Naive thymus-derived CD8-positive, alpha-beta T cell (primary cell): Measurements from ENCODE around the gene ULK2. TPM values are rescaled to one million over a fixed set of nuclear protein-coding genes. Genes with fewer than 3 reads are reported as not detected.

Source experiments
- ATAC-seq, 2 donors: fragments of 150-1000 bp; cut with Tn5 transposase in 1 of 2; sonication (Bioruptor Pico), chemical (Tn5 transposase) in 1 of 2; 1 replicate in 1 of 2; 2 replicates in 1 of 2; pipeline ENCODE4 v1.10.0; 2021; ENCODE audit warnings: mild to moderate bottlenecking in 2 of 2, moderate library complexity in 2 of 2
- POLR2A ChIA-PET: fragments of 350-600 bp; sonication (Branson Sonifier 250); formaldehyde crosslinking; loops from one replicate; lab custom pipeline; 2021; ENCODE audit warnings: antibody characterized with exemption; lab: Charles Lee
- DNase-seq, 10 donors: peaks; one replicate each; pipeline versions ENCODE4 v3.0.0 to v3.0.0-alpha.2; 2020 to 2022
- H3K27ac Mint-ChIP-seq, 10 donors: one replicate each; pipeline ENCODE4 v1.8.0; 2020 to 2022; ENCODE audit warnings: mild to moderate bottlenecking in 10 of 10, mixed read lengths in 10 of 10, moderate library complexity in 4 of 10, inconsistent platforms in 1 of 10
- H3K27me3 Mint-ChIP-seq, 5 donors: one replicate each; pipeline ENCODE4 v1.8.0; 2021 to 2022; ENCODE audit warnings: mixed read lengths in 5 of 5
- H3K36me3 Mint-ChIP-seq, 3 donors: one replicate each; pipeline ENCODE4 v1.8.0; 2020 to 2022; ENCODE audit warnings: mixed read lengths in 3 of 3, mild to moderate bottlenecking in 2 of 3, inconsistent platforms in 1 of 3
- H3K4me1 Mint-ChIP-seq, 4 donors: one replicate each; pipeline ENCODE4 v1.8.0; 2021 to 2022; ENCODE audit warnings: mixed read lengths in 4 of 4
- H3K4me3 Mint-ChIP-seq, 10 donors: one replicate each; pipeline ENCODE4 v1.8.0; 2020 to 2022; ENCODE audit warnings: mild to moderate bottlenecking in 10 of 10, mixed read lengths in 10 of 10, moderate library complexity in 6 of 10, inconsistent platforms in 1 of 10
- H3K9me3 Mint-ChIP-seq, 9 donors: one replicate each; pipeline ENCODE4 v1.8.0; 2020 to 2022; ENCODE audit warnings: mixed read lengths in 9 of 9, mild to moderate bottlenecking in 3 of 9, inconsistent platforms in 1 of 9, moderate library complexity in 1 of 9
- polyA plus RNA-seq, 3 donors: library from polyadenylated mRNA; unstranded; fragments of 300-500 nt; fragmentation: Illumina TruSeq; gene quantifications; one replicate each; pipeline ENCODE4 v1.2.3, GENCODE V29; 2021
- total RNA-seq, 8 experiments: library from RNA in 2 of 8; stranded (reverse) in 2 of 8; gene quantifications; one replicate each; pipeline ENCODE4 v1.2.3 and lab custom pipeline; 2021 to 2026

Gene ULK2
- total and polyA plus RNA-seq, 5 experiments from 2014 or later: 7.9 to 15.4 (median 12.2) TPM

- peaks cover 3 to 19% (median 12%) of the 10 kb centered on the region in 4 donors for H3K4me1 Mint-ChIP-seq
- ATAC-seq (peak; percentile 68 to 85), DNase-seq (peak in 9 of 10 donors; percentile 43 to 85 (median 59))
- H3K4me3 Mint-ChIP-seq: no peak overlapping the region
- H3K36me3 Mint-ChIP-seq: no peaks in the 10 kb centered on the region
- H3K27me3 Mint-ChIP-seq: peaks cover 3 to 11% (median 8%) of the 10 kb centered on the region in 5 donors
- no peaks in the 10 kb centered on the region for H3K9me3 Mint-ChIP-seq
- H3K27ac Mint-ChIP-seq: no peak overlapping the region
- POLR2A ChIA-PET: interaction anchor here (0.7 to 2.3 kb wide), 6 partner anchors 10 to 249 kb away, joined by 3 to 16 read pairs (median 4); partner anchors contain the start of gene ALDH3A2
Observed at GRCh38 chr17:19762515-19762961, 105.2 kb downstream of the ULK2 start.

GRCh38 chr17:19760746-19761145, 107.0 kb downstream of the ULK2 start:
- H3K4me1 Mint-ChIP-seq: peaks cover 0 to 10% (median 7%) of the 10 kb centered on the region in 4 donors

GRCh38 chr17:19759568-19760549, 107.9 kb downstream of the ULK2 start:
- H3K27me3 Mint-ChIP-seq: peaks cover 2 to 30% (median 17%) of the 10 kb centered on the region in 5 donors
- H3K4me3 Mint-ChIP-seq: no peak overlapping the region
- ATAC-seq (no peak), DNase-seq (peak in 2 of 10 donors; percentile 12 to 50)
- H3K27ac Mint-ChIP-seq: peak overlapping the region in 1 of 10 donors; percentile 44
- H3K4me1 Mint-ChIP-seq: peaks cover 3 to 10% (median 7%) of the 10 kb centered on the region in 4 donors
- H3K36me3 Mint-ChIP-seq: no peaks in the 10 kb centered on the region
- POLR2A ChIA-PET: no interaction called here
- no peaks in the 10 kb centered on the region for H3K9me3 Mint-ChIP-seq

More at GRCh38 chr17:19760746-19761145, 107.0 kb downstream of the ULK2 start:
- no peak overlapping the region for H3K4me3 Mint-ChIP-seq
- no peak for ATAC-seq
- no peaks in the 10 kb centered on the region for H3K36me3 Mint-ChIP-seq
- no peak overlapping the region for H3K27ac Mint-ChIP-seq
- no peak for DNase-seq
- H3K9me3 Mint-ChIP-seq: no peaks in the 10 kb centered on the region
- H3K27me3 Mint-ChIP-seq: peaks cover 3 to 23% (median 16%) of the 10 kb centered on the region in 5 donors
- POLR2A ChIA-PET: no interaction called here

- Mint-ChIP-seq H3K27ac (no peak overlapping the region), H3K4me1 (peaks cover 1 to 7% (median 4%) of the 10 kb centered on the region in 4 donors), H3K27me3 (peaks cover 2 to 22% (median 21%) of the 10 kb centered on the region in 5 donors), H3K36me3 (no peaks in the 10 kb centered on the region), H3K4me3 (no peak overlapping the region), H3K9me3 (no peaks in the 10 kb centered on the region)
- no peak for ATAC-seq
- POLR2A ChIA-PET: no interaction called here
- no peak for DNase-seq
Observed at GRCh38 chr17:19757536-19758180, 110.1 kb downstream of the ULK2 start.

GRCh38 chr17:19756546-19756945, 111.2 kb downstream of the ULK2 start:
- POLR2A ChIA-PET: no interaction called here
- Mint-ChIP-seq H3K27ac (peak overlapping the region in 1 of 10 donors; percentile 40), H3K4me1 (peaks cover 0 to 7% (median 3%) of the 10 kb centered on the region in 4 donors), H3K9me3 (no peaks in the 10 kb centered on the region), H3K27me3 (peaks cover 2 to 25% (median 22%) of the 10 kb centered on the region in 5 donors), H3K4me3 (no peak overlapping the region), H3K36me3 (no peaks in the 10 kb centered on the region)
- ATAC-seq: no peak
- no peak for DNase-seq

GRCh38 chr17:19755821-19756510, 111.8 kb downstream of the ULK2 start:
- no peak for ATAC-seq
- Mint-ChIP-seq H3K9me3 (no peaks in the 10 kb centered on the region), H3K4me1 (peaks cover 0 to 7% (median 3%) of the 10 kb centered on the region in 4 donors), H3K36me3 (no peaks in the 10 kb centered on the region), H3K27me3 (peaks cover 2 to 26% (median 22%) of the 10 kb centered on the region in 5 donors), H3K27ac (peak overlapping the region in 3 of 10 donors; percentile 35 to 80 (median 62)), H3K4me3 (no peak overlapping the region)
- POLR2A ChIA-PET: no interaction called here
- no peak for DNase-seq

GRCh38 chr17:19755392-19755791, 112.3 kb downstream of the ULK2 start:
- Mint-ChIP-seq H3K9me3 (no peaks in the 10 kb centered on the region), H3K4me1 (peaks cover 0 to 8% (median 4%) of the 10 kb centered on the region in 4 donors), H3K27me3 (peaks cover 2 to 28% (median 22%) of the 10 kb centered on the region in 5 donors), H3K27ac (peak overlapping the region in 1 of 10 donors; percentile 80), H3K36me3 (no peaks in the 10 kb centered on the region), H3K4me3 (no peak overlapping the region)
- ATAC-seq (no peak), DNase-seq (no peak)
- POLR2A ChIA-PET: no interaction called here

- peaks cover 0 to 7% (median 2%) of the 10 kb centered on the region in 4 donors for H3K4me1 Mint-ChIP-seq
- no peaks in the 10 kb centered on the region for H3K36me3 Mint-ChIP-seq
- DNase-seq (peak in 1 of 10 donors; percentile 14), ATAC-seq (no peak)
- POLR2A ChIA-PET: no interaction called here
- no peak overlapping the region for H3K4me3 Mint-ChIP-seq
- H3K27me3 Mint-ChIP-seq: peaks cover 0 to 31% (median 30%) of the 10 kb centered on the region in 5 donors
- no peaks in the 10 kb centered on the region for H3K9me3 Mint-ChIP-seq
- H3K27ac Mint-ChIP-seq: peak overlapping the region in 1 of 10 donors; percentile 48
Observed at GRCh38 chr17:19753661-19754463, 113.9 kb downstream of the ULK2 start.

GRCh38 chr17:19753051-19753509, 114.7 kb downstream of the ULK2 start:
- ATAC-seq (no peak), DNase-seq (peak in 1 of 10 donors; percentile 22)
- H3K27ac Mint-ChIP-seq: no peak overlapping the region
- no peaks in the 10 kb centered on the region for H3K9me3 Mint-ChIP-seq
- no peaks in the 10 kb centered on the region for H3K36me3 Mint-ChIP-seq
- peaks cover 0 to 33% (median 26%) of the 10 kb centered on the region in 5 donors for H3K27me3 Mint-ChIP-seq
- POLR2A ChIA-PET: no interaction called here
- H3K4me3 Mint-ChIP-seq: no peak overlapping the region
- peaks cover 0 to 7% (median 2%) of the 10 kb centered on the region in 4 donors for H3K4me1 Mint-ChIP-seq

GRCh38 chr17:19752216-19753050, 115.3 kb downstream of the ULK2 start:
- H3K4me1 Mint-ChIP-seq: peaks cover 0 to 7% (median 2%) of the 10 kb centered on the region in 4 donors
- no peak for ATAC-seq
- DNase-seq: peak in 1 of 10 donors; percentile 26
- H3K27ac Mint-ChIP-seq: peak overlapping the region in 1 of 10 donors; percentile 44
- no peaks in the 10 kb centered on the region for H3K36me3 Mint-ChIP-seq
- H3K4me3 Mint-ChIP-seq: no peak overlapping the region
- H3K27me3 Mint-ChIP-seq: peaks cover 0 to 33% (median 26%) of the 10 kb centered on the region in 5 donors
- H3K9me3 Mint-ChIP-seq: no peaks in the 10 kb centered on the region
- POLR2A ChIA-PET: no interaction called here
